H1 (cell line): ENCODE measurements around the gene ZNF765. TPM values are rescaled to one million over a fixed set of nuclear protein-coding genes. Genes with fewer than 3 reads are reported as not detected.

Source experiments
- CBX5 ChIP-seq: fragments of 300-800, 300-1000 bp; sonication (generic); IDR thresholded peaks from 2 replicates; pipeline ENCODE4 v1.7.1; 2016; ENCODE audit warnings: antibody characterized with exemption, low read length, low read depth
- GTF2F1 ChIP-seq: IDR thresholded peaks from 2 replicates; pipeline ENCODE4 v1.6.1; 2012; ENCODE audit warnings: low read depth, low read length, improper control_type of control experiment, borderline replicate concordance
- HDAC2 ChIP-seq, 2 experiments: fragments of 300-600 bp in 1 of 2; sonication (generic) in 1 of 2; IDR thresholded peaks; 2 replicates each; pipeline ENCODE4 v1.6.1; 2011 to 2012; ENCODE audit warnings: low read depth in 2 of 2, low read length in 2 of 2, mild to moderate bottlenecking in 2 of 2, moderate library complexity in 2 of 2, borderline replicate concordance in 1 of 2, inconsistent platforms in 1 of 2
- HDAC6 ChIP-seq: IDR thresholded peaks from one replicate; pipeline ENCODE4 v1.7.1; 2012; ENCODE audit warnings: low read depth, mild to moderate bottlenecking, inconsistent platforms, low read length, moderate library complexity
- RXRA ChIP-seq: IDR thresholded peaks from 2 replicates; pipeline ENCODE4 v1.6.1; 2011; ENCODE audit warnings: low read depth, mild to moderate bottlenecking, low read length, moderate library complexity; ENCODE audit not compliant: insufficient read depth
- TAF1 ChIP-seq: IDR thresholded peaks from 2 replicates; pipeline ENCODE4 v1.6.1; 2011; ENCODE audit warnings: mild to moderate bottlenecking, low read depth, low read length
- polyA plus RNA-seq, 7 experiments: library from polyadenylated mRNA; depleted of rRNA in 3 of 7; stranded (reverse) in 5 of 7; unstranded in 2 of 7; fragments of >200 nt in 5 of 7; fragments of 200-250 nt in 2 of 7; gene quantifications; 1 replicate in 5 of 7; 2 replicates in 1 of 7; 4 replicates in 1 of 7; pipeline versions ENCODE4 v1.2.1 to v1.2.3, GENCODE V29; 2011 to 2013; ENCODE audit warnings: missing spikeins in 2 of 7, mixed read lengths in 2 of 7
- total RNA-seq: library from RNA; stranded (reverse); fragmentation: NEBNext Ultra II Directional; extraction: Animal tissue kit (Norgen Biotek cat#: 25700); gene quantifications from 2 replicates; pipeline ENCODE4 v1.2.1, GENCODE V29; 2021

Gene ZNF765
- total and polyA plus RNA-seq, 2 of the 8 experiments (the other 6 are each of a cell fraction or from before 2014, with no cell fraction given), result 4.5 to 22.3 TPM

DNA sequence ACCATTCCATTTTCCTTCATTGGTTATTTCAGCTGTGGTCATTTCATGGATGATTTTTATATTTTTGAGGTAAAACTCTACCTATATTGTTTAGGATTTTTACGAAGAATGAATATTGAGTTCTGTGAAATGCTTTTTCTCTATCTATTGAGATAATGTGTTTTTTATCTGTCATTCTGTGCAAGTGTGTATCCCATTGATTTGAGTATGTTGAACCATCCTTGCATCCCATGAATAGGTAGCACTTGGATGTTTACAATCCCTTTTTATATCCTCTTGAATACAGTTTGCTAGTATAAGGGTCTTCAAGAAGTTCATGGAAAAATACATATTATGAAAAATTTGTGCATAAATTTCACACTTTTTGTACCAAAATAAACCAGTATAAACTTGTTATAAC is 39.2 kb upstream of the ZNF765 start (continued):
- TF ChIP-seq RXRA (no peak), GTF2F1 (no peak), CBX5 (no peak), HDAC6 (no peak), TAF1 (no peak), HDAC2 (IDR thresholded peaks at IDR 0.05; ENCODE audit: borderline replicate concordance in 1 of 2, low read depth in 2 of 2, low read length in 2 of 2) (no peak)
